Neuronal stem cell (in vitro differentiated cells): ENCODE data around the gene NAA60.
A peak's percentile ranks its signal among the peaks of the same experiment; 100 is the strongest.

Source experiments
- DNase-seq: peaks from one replicate; pipeline ENCODE4 v3.0.0-alpha.2; 2013; ENCODE audit warnings: low spot score
- H2AFZ ChIP-seq: one replicate; pipeline ENCODE4 v1.6.1; 2013; ENCODE audit warnings: mild to moderate bottlenecking, low read length, inconsistent platforms
- H2AK5ac ChIP-seq: 2 replicates; pipeline ENCODE4 v1.6.1; 2013; ENCODE audit warnings: low read depth, mild to moderate bottlenecking, inconsistent platforms, low read length, moderate library complexity, mixed read lengths
- H2BK120ac ChIP-seq: 2 replicates; pipeline ENCODE4 v1.6.1; 2013; ENCODE audit warnings: low read depth, mild to moderate bottlenecking, inconsistent platforms, low read length, moderate library complexity, mixed read lengths
- H2BK12ac ChIP-seq: one replicate; pipeline ENCODE4 v1.6.1; 2013; ENCODE audit warnings: low read length, inconsistent platforms
- H2BK15ac ChIP-seq: 2 replicates; pipeline ENCODE4 v1.6.1; 2013; ENCODE audit warnings: mild to moderate bottlenecking, low read length, inconsistent platforms, mixed read lengths
- H2BK5ac ChIP-seq: one replicate; pipeline ENCODE4 v1.6.1; 2013; ENCODE audit warnings: inconsistent platforms, mild to moderate bottlenecking, low read length, moderate library complexity
- H3K14ac ChIP-seq: one replicate; pipeline ENCODE4 v1.6.1; 2013; ENCODE audit warnings: low read length, inconsistent platforms
- H3K18ac ChIP-seq: 2 replicates; pipeline ENCODE4 v1.6.1; 2013; ENCODE audit warnings: low read length, inconsistent platforms
- H3K23ac ChIP-seq: 2 replicates; pipeline ENCODE4 v1.6.1; 2013; ENCODE audit warnings: low read depth, mild to moderate bottlenecking, mixed read lengths, low read length, inconsistent platforms; ENCODE audit not compliant: poor library complexity
- H3K27ac ChIP-seq: replicated peaks from 3 replicates; pipeline ENCODE4 v1.5.1; 2013; ENCODE audit warnings: low read length, inconsistent platforms
- H3K27me3 ChIP-seq, 3 experiments: 2 replicates each; pipeline ENCODE4 v1.6.1; 2013; ENCODE audit warnings: low read length in 3 of 3, mild to moderate bottlenecking in 2 of 3, inconsistent platforms in 1 of 3, low read depth in 1 of 3, mixed read lengths in 1 of 3, moderate library complexity in 1 of 3; ENCODE audit not compliant: control insufficient read depth in 3 of 3, insufficient read depth in 3 of 3
- H3K36me3 ChIP-seq, 2 donors: replicated peaks in 1 of 2; 2 replicates each; pipeline ENCODE4 v1.6.1; 2013; ENCODE audit warnings: low read length in 2 of 2; ENCODE audit not compliant: control insufficient read depth in 2 of 2, insufficient read depth in 2 of 2
- H3K4ac ChIP-seq: 2 replicates; pipeline ENCODE4 v1.6.1; 2013; ENCODE audit warnings: inconsistent platforms, mild to moderate bottlenecking, low read length, moderate library complexity
- H3K4me1 ChIP-seq, 2 donors: 1 replicate in 1 of 2; 2 replicates in 1 of 2; pipeline ENCODE4 v1.6.1; 2013; ENCODE audit warnings: low read length in 2 of 2, low read depth in 1 of 2; ENCODE audit not compliant: control insufficient read depth in 2 of 2, insufficient read depth in 1 of 2
- H3K4me2 ChIP-seq: one replicate; pipeline ENCODE4 v1.6.1; 2013; ENCODE audit warnings: mild to moderate bottlenecking, low read length, inconsistent platforms; ENCODE audit not compliant: insufficient read depth, poor library complexity, severe bottlenecking
- H3K4me3 ChIP-seq, 2 donors: 2 replicates each; pipeline ENCODE4 v1.5.1; 2013; ENCODE audit warnings: low read length in 2 of 2, mild to moderate bottlenecking in 2 of 2, inconsistent platforms in 1 of 2, moderate library complexity in 1 of 2
- H3K79me1 ChIP-seq: one replicate; pipeline ENCODE4 v1.6.1; 2013; ENCODE audit warnings: low read depth, mild to moderate bottlenecking, inconsistent platforms, low read length, moderate library complexity
- H3K9ac ChIP-seq: one replicate; pipeline ENCODE4 v1.6.1; 2013; ENCODE audit warnings: mild to moderate bottlenecking, low read depth, low read length, inconsistent platforms; ENCODE audit not compliant: poor library complexity
- H3K9me3 ChIP-seq, 2 donors: replicated peaks in 1 of 2; 2 replicates each; pipeline versions ENCODE3 to v1.6.1; 2013; ENCODE audit warnings: low read length in 2 of 2, mild to moderate bottlenecking in 2 of 2, inconsistent platforms in 1 of 2, low read depth in 1 of 2, mixed read lengths in 1 of 2, moderate library complexity in 1 of 2; ENCODE audit not compliant: control insufficient read depth in 2 of 2, insufficient read depth in 1 of 2
- H4K8ac ChIP-seq: one replicate; pipeline ENCODE4 v1.6.1; 2013; ENCODE audit warnings: low read depth, mild to moderate bottlenecking, inconsistent platforms, low read length, moderate library complexity
- H4K91ac ChIP-seq: one replicate; pipeline ENCODE4 v1.6.1; 2013; ENCODE audit warnings: low read length, low read depth, mild to moderate bottlenecking, inconsistent platforms; ENCODE audit not compliant: poor library complexity
- WGBS, 2 donors: extraction: QIAGEN DNeasy Blood & Tissue Kit; methylation state at CpG; one replicate each; pipeline ENCODE4 v1.1.7; 2013; ENCODE audit warnings: missing lambda C conversion rate in 2 of 2, mixed read lengths in 1 of 2; ENCODE audit not compliant: insufficient read length in 2 of 2, insufficient replicate concordance in 1 of 2; ENCODE audit errors: extremely low coverage in 2 of 2; 5-methylcytosine and 5-hydroxymethylcytosine counted together

Gene NAA60

DNA sequence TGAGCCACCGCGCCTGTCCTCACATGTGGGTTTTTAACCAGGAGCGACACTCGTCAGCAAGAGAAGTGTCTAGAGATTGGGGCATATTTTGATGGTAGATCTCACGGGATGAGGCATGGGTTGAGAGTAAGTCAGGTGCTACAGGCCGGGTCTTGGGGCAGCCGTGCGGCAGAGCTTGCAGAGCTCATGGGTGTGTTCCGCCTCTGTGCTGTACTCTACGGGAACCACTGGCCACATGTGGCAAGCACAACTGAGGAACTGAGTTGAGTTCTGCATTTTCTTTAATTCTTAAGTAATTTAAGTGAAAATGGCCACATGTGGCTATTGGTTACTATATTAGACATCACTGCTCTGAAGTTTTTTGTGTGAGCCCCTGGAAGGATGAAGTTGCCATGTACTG lies 66.9 kb downstream of the NAA60 start:
- Histone ChIP-seq H3K18ac (no peak overlapping the region), H2AFZ (no peak overlapping the region), H3K9me3 (no peaks in the 10 kb centered on the region), H3K14ac (no peak overlapping the region), H2BK5ac (no peak overlapping the region), H3K27me3 (no peaks in the 10 kb centered on the region), H3K27ac (no peak overlapping the region), H3K36me3 (peaks cover 31 to 88% of the 10 kb centered on the region in 2 donors), H3K9ac (no peak overlapping the region), H4K8ac (no peak overlapping the region), H3K4ac (no peak overlapping the region), H3K4me3 (no peak overlapping the region), H4K91ac (no peak overlapping the region), H2BK12ac (no peak overlapping the region), H3K4me1 (no peaks in the 10 kb centered on the region), H3K79me1 (no peaks in the 10 kb centered on the region), H2BK15ac (no peak overlapping the region), H2BK120ac (no peak overlapping the region), H3K4me2 (no peak overlapping the region), H2AK5ac (no peak overlapping the region), H3K23ac (no peak overlapping the region)
- DNase-seq, result no peak
- no CpG with 5 or more reads among the region's 10 CpGs for WGBS, 2 donors

DNA sequence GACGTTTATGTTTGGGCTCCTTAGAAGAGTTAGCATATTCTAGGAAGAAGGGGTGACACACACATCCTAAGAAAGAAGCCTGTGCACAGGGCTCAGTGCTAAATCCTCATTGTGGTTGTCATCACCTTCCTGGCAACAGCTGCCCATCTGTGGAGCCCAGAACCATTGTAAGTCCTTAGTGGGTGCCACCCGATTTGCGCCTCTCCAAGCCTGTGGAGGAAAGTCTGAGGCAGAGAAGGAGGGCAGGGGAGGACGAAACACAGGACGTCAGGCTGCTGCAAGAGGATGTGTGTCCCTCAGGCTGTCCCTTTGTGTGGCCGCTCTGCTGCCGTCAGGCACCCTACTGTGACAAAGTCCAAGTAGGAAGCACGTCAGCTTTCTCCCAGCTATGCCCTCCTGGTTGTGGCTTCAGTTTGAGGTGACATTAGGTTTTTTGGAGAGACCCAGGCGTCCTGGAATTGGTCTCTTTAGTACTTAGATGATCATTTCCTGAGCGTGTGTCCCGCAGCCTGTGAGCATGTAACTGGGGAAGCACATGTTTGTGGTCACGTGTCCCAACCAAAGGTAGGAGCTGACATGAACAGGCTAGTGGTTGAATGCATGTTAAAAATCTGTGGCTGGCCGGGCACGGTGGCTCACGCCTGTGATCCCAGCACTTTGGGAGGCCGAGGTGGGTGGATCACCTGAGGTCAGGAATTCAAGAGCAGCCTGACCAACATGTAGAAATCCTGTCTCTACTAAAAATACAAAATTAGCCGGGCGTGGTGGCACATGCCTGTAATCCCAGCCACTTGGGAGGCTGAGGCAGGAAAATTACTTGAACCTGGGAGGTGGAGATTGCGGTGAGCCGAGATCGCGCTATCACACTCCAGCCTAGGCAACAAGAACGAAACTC lies 68.1 kb downstream of the NAA60 start:
- DNase-seq, result no peak
- no peak overlapping the region for H2BK120ac ChIP-seq
- H3K79me1 ChIP-seq, result no peaks in the 10 kb centered on the region
- H3K4me1 ChIP-seq, result no peaks in the 10 kb centered on the region
- no CpG with 5 or more reads among the region's 23 CpGs for WGBS, 2 donors
- no peak overlapping the region for H3K18ac ChIP-seq
- H4K91ac ChIP-seq, result no peak overlapping the region
- H3K4ac ChIP-seq, result no peak overlapping the region
- H3K9me3 ChIP-seq, result no peaks in the 10 kb centered on the region
- no peak overlapping the region for H2BK12ac ChIP-seq
- H2AFZ ChIP-seq, result no peak overlapping the region
- H2AK5ac ChIP-seq, result no peak overlapping the region
- H2BK15ac ChIP-seq, result no peak overlapping the region
- no peak overlapping the region for H3K4me2 ChIP-seq
- no peak overlapping the region for H3K14ac ChIP-seq
- H3K27ac ChIP-seq, result no peak overlapping the region
- peaks cover 32 to 89% of the 10 kb centered on the region in 2 donors for H3K36me3 ChIP-seq
- no peak overlapping the region for H3K23ac ChIP-seq
- H3K4me3 ChIP-seq, result no peak overlapping the region
- H3K9ac ChIP-seq, result no peak overlapping the region
- no peaks in the 10 kb centered on the region for H3K27me3 ChIP-seq
- no peak overlapping the region for H4K8ac ChIP-seq
- no peak overlapping the region for H2BK5ac ChIP-seq

DNA sequence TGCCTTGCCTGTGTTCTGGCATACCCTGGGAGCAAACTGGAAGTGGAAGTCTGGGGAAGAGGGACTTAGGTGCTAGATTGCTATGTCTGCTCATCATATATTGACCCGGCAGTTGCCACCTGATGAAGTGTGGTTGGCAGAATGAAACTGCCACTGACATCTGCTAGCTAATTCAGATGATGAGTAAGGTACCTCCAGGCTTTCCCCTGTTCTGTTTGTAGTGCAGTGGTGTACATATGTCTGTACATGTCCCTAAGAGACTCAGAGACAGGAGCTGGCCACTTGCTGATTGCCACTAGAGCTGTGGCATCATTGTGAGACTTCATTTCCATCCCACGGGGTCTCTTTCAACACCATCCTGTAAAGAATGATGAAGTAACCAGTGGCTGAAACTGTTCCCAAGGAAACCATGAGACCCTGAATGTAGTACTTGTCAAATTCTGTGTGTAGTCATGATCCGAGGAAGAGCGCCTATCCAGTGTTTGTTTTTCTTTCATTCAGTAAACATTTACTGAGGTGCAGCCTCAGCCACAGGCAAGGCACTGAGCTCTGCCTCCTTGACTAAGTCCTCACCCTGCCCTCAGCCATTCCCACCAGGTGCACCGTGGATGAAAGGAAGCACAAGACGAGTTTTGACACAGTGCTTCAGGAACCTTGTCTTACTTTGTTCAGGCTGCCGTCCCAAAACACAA lies 70.6 kb downstream of the NAA60 start:
- DNase-seq, result no peak
- peaks cover 33 to 91% of the 10 kb centered on the region in 2 donors for H3K36me3 ChIP-seq

DNA sequence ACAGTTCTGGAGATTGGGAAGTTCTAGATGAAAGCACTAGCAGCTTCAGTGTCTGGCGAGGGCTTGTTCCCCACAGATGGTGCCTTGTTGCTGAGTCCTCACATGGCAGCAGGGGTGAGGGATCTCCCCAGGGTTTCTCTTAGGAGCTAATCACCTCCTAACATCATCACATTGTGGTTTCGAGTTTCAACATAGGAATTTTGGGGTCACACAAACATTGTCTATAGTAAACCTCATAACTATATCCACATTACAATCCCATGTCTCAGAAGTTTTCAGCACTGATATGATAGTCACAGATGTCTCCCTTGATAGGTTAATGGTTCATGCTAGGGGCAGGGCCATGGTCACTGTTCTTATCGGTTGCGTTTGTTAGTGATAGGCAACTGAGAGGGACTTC lies 71.1 kb downstream of the NAA60 start:
- H2AK5ac ChIP-seq, result no peak overlapping the region
- H2BK12ac ChIP-seq, result no peak overlapping the region
- H3K4me1 ChIP-seq, result no peaks in the 10 kb centered on the region
- H2BK5ac ChIP-seq, result no peak overlapping the region
- H3K27me3 ChIP-seq, result no peaks in the 10 kb centered on the region
- DNase-seq, result no peak
- WGBS, 2 donors, result no CpG with 5 or more reads among the region's 4 CpGs
- no peak overlapping the region for H3K4me3 ChIP-seq
- no peak overlapping the region for H4K91ac ChIP-seq
- no peaks in the 10 kb centered on the region for H3K79me1 ChIP-seq
- no peak overlapping the region for H3K4me2 ChIP-seq
- H3K36me3 ChIP-seq, result peaks cover 34 to 91% of the 10 kb centered on the region in 2 donors
- H2BK15ac ChIP-seq, result no peak overlapping the region
- H2AFZ ChIP-seq, result no peak overlapping the region
- no peak overlapping the region for H3K18ac ChIP-seq
- no peak overlapping the region for H3K4ac ChIP-seq
- H3K9me3 ChIP-seq, result no peaks in the 10 kb centered on the region
- H2BK120ac ChIP-seq, result no peak overlapping the region
- H3K23ac ChIP-seq, result no peak overlapping the region
- no peak overlapping the region for H4K8ac ChIP-seq
- no peak overlapping the region for H3K27ac ChIP-seq
- H3K14ac ChIP-seq, result no peak overlapping the region
- no peak overlapping the region for H3K9ac ChIP-seq

More for the DNA sequence above, 70.6 kb downstream of the NAA60 start:
- H4K8ac ChIP-seq, result no peak overlapping the region
- no peak overlapping the region for H3K4me3 ChIP-seq
- no peaks in the 10 kb centered on the region for H3K79me1 ChIP-seq
- H2BK12ac ChIP-seq, result no peak overlapping the region
- H3K14ac ChIP-seq, result no peak overlapping the region
- H3K4me2 ChIP-seq, result no peak overlapping the region
- no peak overlapping the region for H2AK5ac ChIP-seq
- H2BK15ac ChIP-seq, result no peak overlapping the region
- no peak overlapping the region for H3K27ac ChIP-seq
- peak overlapping the region; percentile 51 for H3K9ac ChIP-seq
- no peak overlapping the region for H3K4ac ChIP-seq
- H2BK5ac ChIP-seq, result no peak overlapping the region
- no peaks in the 10 kb centered on the region for H3K9me3 ChIP-seq
- H2BK120ac ChIP-seq, result no peak overlapping the region
- no peak overlapping the region for H4K91ac ChIP-seq
- WGBS, 2 donors, result no CpG with 5 or more reads among the region's 7 CpGs
- H3K4me1 ChIP-seq, result no peaks in the 10 kb centered on the region
- no peak overlapping the region for H3K18ac ChIP-seq
- no peak overlapping the region for H3K23ac ChIP-seq
- no peak overlapping the region for H2AFZ ChIP-seq
- H3K27me3 ChIP-seq, result no peaks in the 10 kb centered on the region
